K562 (cell line): ENCODE measurements around the gene FRMD4A.

Experiments
- BRF1 ChIP-seq: IDR thresholded peaks from 3 replicates; pipeline ENCODE4 v1.6.1; 2011; ENCODE audit warnings: borderline replicate concordance, mild to moderate bottlenecking; ENCODE audit not compliant: insufficient read length; ENCODE audit errors: extremely low read depth
- CTCF ChIP-seq, 3 experiments: IDR thresholded peaks in 2 of 3; conservative IDR thresholded peaks in 1 of 3; 2 replicates each; pipeline ENCODE4 v1.5.1; 2011 to 2012; ENCODE audit warnings: low read length in 3 of 3, mild to moderate bottlenecking in 3 of 3, control low read depth in 2 of 3, improper control_type of control experiment in 1 of 3, inconsistent platforms in 1 of 3, low read depth in 1 of 3, mixed read lengths in 1 of 3, moderate library complexity in 1 of 3; ENCODE audit not compliant: insufficient read depth in 2 of 3
- JUNB ChIP-seq: fragments of 450-650 bp; formaldehyde crosslinking; conservative IDR thresholded peaks from 2 replicates; pipeline ENCODE4 v1.4.0; 2020; ENCODE audit warnings: mild to moderate bottlenecking
- KAT7 ChIP-seq: sonication (generic); formaldehyde crosslinking; IDR thresholded peaks from 2 replicates; pipeline ENCODE4 v1.8.0; 2022; ENCODE audit warnings: missing genetic modification reagents, mild to moderate bottlenecking, borderline replicate concordance
- KLF1 ChIP-seq: fragments of 450-650 bp; IDR thresholded peaks from 2 replicates; pipeline ENCODE4 v1.6.1; 2016; ENCODE audit warnings: missing genetic modification characterization, missing compliant biosample characterization
- MAFF ChIP-seq: IDR thresholded peaks from 2 replicates; pipeline ENCODE4 v1.6.1; 2012; ENCODE audit warnings: low read length, improper control_type of control experiment
- PML ChIP-seq: IDR thresholded peaks from 2 replicates; pipeline ENCODE4 v1.6.1; 2012; ENCODE audit warnings: low read length, inconsistent platforms
- POLR2AphosphoS5 ChIP-seq: IDR thresholded peaks from 2 replicates; pipeline ENCODE4 v1.6.1; 2011; ENCODE audit warnings: mild to moderate bottlenecking, low read depth, low read length, moderate library complexity; ENCODE audit not compliant: control insufficient read depth, insufficient read depth
- SRSF9 ChIP-seq: fragments of 200-400 bp; formaldehyde crosslinking; IDR thresholded peaks from 2 replicates; pipeline ENCODE4 v1.6.1; 2017; ENCODE audit warnings: low read depth, low read length, borderline replicate concordance
- ZNF274 ChIP-seq: IDR thresholded peaks from 2 replicates; pipeline ENCODE4 v1.6.1; 2011; ENCODE audit warnings: low read depth, mild to moderate bottlenecking, low read length, moderate library complexity, borderline replicate concordance
- ZNF668 ChIP-seq: fragments of 250-450 bp; sonication (Bioruptor Pico); IDR thresholded peaks from 2 replicates; pipeline ENCODE4 v1.8.0; 2022; ENCODE audit warnings: mild to moderate bottlenecking, inconsistent platforms

GRCh38 chr10:13890233-13891127, 440.2 kb downstream of the FRMD4A start:
- TF ChIP-seq ZNF274 = no peak
- no peak for TF ChIP-seq KLF1
- TF ChIP-seq KAT7 = no peak
- no peak for TF ChIP-seq CTCF (IDR thresholded peaks at IDR 0.05 in 2 of 3, conservative IDR thresholded peaks at IDR 0.05 in 1 of 3; ENCODE audit: insufficient read depth in 2 of 3, low read depth in 1 of 3, low read length in 3 of 3)
- TF ChIP-seq BRF1 = no peak
- no peak for TF ChIP-seq JUNB (CRISPR knock-in tag)
- no peak for TF ChIP-seq PML
- no peak for TF ChIP-seq POLR2AphosphoS5
- no peak for TF ChIP-seq MAFF
- no peak for TF ChIP-seq ZNF668
- no peak for TF ChIP-seq SRSF9
